Mesothelial cell of epicardium (in vitro differentiated cells): ENCODE measurements around the gene ZFR2. TPM values are rescaled to one million over a fixed set of nuclear protein-coding genes. Genes with fewer than 3 reads are reported as not detected.
"Not testable (repeated sequence)": the region's sequence is repeated elsewhere in the genome, so short reads cannot be mapped to it uniquely, and the experiment has no call there.

ENCODE experiments used
- DNase-seq, 2 experiments: peaks; one replicate each; pipeline ENCODE4 v3.0.0; 2021; ENCODE audit warnings: low spot score in 2 of 2; ENCODE audit not compliant: unreplicated experiment in 2 of 2
- H3K27ac Mint-ChIP-seq: 2 replicates; pipeline ENCODE4 v1.8.0; 2021; ENCODE audit warnings: mixed read lengths
- H3K27me3 Mint-ChIP-seq: 2 replicates; pipeline ENCODE4 v1.8.0; 2021; ENCODE audit warnings: low read depth, mixed read lengths
- H3K36me3 Mint-ChIP-seq: 2 replicates; pipeline ENCODE4 v1.8.0; 2021; ENCODE audit warnings: mixed read lengths
- H3K4me1 Mint-ChIP-seq: 2 replicates; pipeline ENCODE4 v1.8.0; 2021; ENCODE audit warnings: mixed read lengths
- H3K4me3 Mint-ChIP-seq: 2 replicates; pipeline ENCODE4 v1.8.0; 2021; ENCODE audit warnings: mild to moderate bottlenecking, moderate library complexity, mixed read lengths
- H3K9me3 Mint-ChIP-seq: 2 replicates; pipeline ENCODE4 v1.8.0; 2021; ENCODE audit warnings: mixed read lengths
- CTCF ChIP-seq: fragments of 200-600 bp; sonication (generic); IDR thresholded peaks from one replicate; pipeline ENCODE4 v1.5.0; 2021; ENCODE audit warnings: antibody characterized with exemption; ENCODE audit not compliant: unreplicated experiment
- total RNA-seq: library from RNA; stranded (reverse); gene quantifications from 3 replicates; pipeline ENCODE4 v1.2.1, GENCODE V29; 2021

Gene ZFR2
- total RNA-seq, 1 donor from 2014 or later, result 3.6 TPM

GRCh38 chr19:3897936-3898335, 29.1 kb upstream of the ZFR2 start:
- Mint-ChIP-seq H3K4me1 (no peaks in the 10 kb centered on the region), H3K27ac (no peak overlapping the region), H3K9me3 (peaks cover 7% of the 10 kb centered on the region), H3K27me3 (peaks cover 4% of the 10 kb centered on the region), H3K4me3 (no peak overlapping the region), H3K36me3 (no peaks in the 10 kb centered on the region)
- no peak for TF ChIP-seq CTCF
- DNase-seq, result no peak

GRCh38 chr19:3895788-3896187, 26.9 kb upstream of the ZFR2 start:
- TF ChIP-seq CTCF, result no peak
- Mint-ChIP-seq H3K36me3 (no peaks in the 10 kb centered on the region), H3K4me1 (no peaks in the 10 kb centered on the region), H3K4me3 (no peak overlapping the region), H3K27me3 (peaks cover 4% of the 10 kb centered on the region), H3K9me3 (peaks cover 7% of the 10 kb centered on the region), H3K27ac (no peak overlapping the region)
- DNase-seq, result no peak

GRCh38 chr19:3894959-3895358, 26.1 kb upstream of the ZFR2 start:
- H3K27me3 Mint-ChIP-seq, H3K27ac Mint-ChIP-seq, H3K4me3 Mint-ChIP-seq, H3K9me3 Mint-ChIP-seq, H3K36me3 Mint-ChIP-seq, H3K4me1 Mint-ChIP-seq, DNase-seq: not testable (repeated sequence)

- no peak for TF ChIP-seq CTCF
- peaks cover 2% of the 10 kb centered on the region for H3K27me3 Mint-ChIP-seq
- H3K4me1 Mint-ChIP-seq, result no peaks in the 10 kb centered on the region
- no peak overlapping the region for H3K4me3 Mint-ChIP-seq
- DNase-seq, result no peak
- H3K27ac Mint-ChIP-seq, result no peak overlapping the region
- H3K36me3 Mint-ChIP-seq, result no peaks in the 10 kb centered on the region
- peaks cover 3% of the 10 kb centered on the region for H3K9me3 Mint-ChIP-seq
These were observed 24.8 kb upstream of the ZFR2 start for GRCh38 chr19:3893509-3894179.

- Mint-ChIP-seq H3K27me3 (peaks cover 2% of the 10 kb centered on the region), H3K36me3 (no peaks in the 10 kb centered on the region), H3K9me3 (no peaks in the 10 kb centered on the region), H3K27ac (no peak overlapping the region), H3K4me1 (no peaks in the 10 kb centered on the region), H3K4me3 (no peak overlapping the region)
- no peak for TF ChIP-seq CTCF
- DNase-seq, result no peak
These were observed 21.8 kb upstream of the ZFR2 start for GRCh38 chr19:3890591-3890990.

- TF ChIP-seq CTCF, result no peak
- Mint-ChIP-seq H3K27me3 (peaks cover 59% of the 10 kb centered on the region), H3K27ac (no peak overlapping the region), H3K4me3 (no peak overlapping the region), H3K36me3 (no peaks in the 10 kb centered on the region), H3K4me1 (peaks cover 7% of the 10 kb centered on the region), H3K9me3 (no peaks in the 10 kb centered on the region)
- no peak for DNase-seq
These were observed 13.2 kb upstream of the ZFR2 start for GRCh38 chr19:3882041-3882384.
